SK-N-SH (cell line): Measurements from ENCODE around the gene GALNT5. TPM values are rescaled to one million over a fixed set of nuclear protein-coding genes. Genes with fewer than 3 reads are reported as not detected.

ENCODE experiments used
- CTCF ChIA-PET: fragments of 300-600, 350-600 bp; formaldehyde crosslinking; extraction: SDS; loops from one replicate; lab custom pipeline; 2021; lab: Yijun Ruan, JAX
- POLR2A ChIA-PET: fragments of 350-600 bp; sonication (Branson Sonifier 250); formaldehyde crosslinking; extraction: SDS; loops from one replicate; lab custom pipeline; 2020; ENCODE audit warnings: antibody characterized with exemption, inconsistent platforms; lab: Yijun Ruan, JAX
- DNase-seq: peaks from one replicate; pipeline ENCODE4 v3.0.0; 2012
- H2AFZ ChIP-seq: fragments of 200-600 bp; sonication (generic); 2 replicates; pipeline ENCODE4 v1.8.1; 2016; ENCODE audit warnings: antibody characterized with exemption, mild to moderate bottlenecking, low read depth
- H3F3A ChIP-seq: fragments of 200-600 bp; sonication (generic); replicated peaks from 2 replicates; pipeline ENCODE3; 2016; ENCODE audit warnings: antibody characterized with exemption, mild to moderate bottlenecking; ENCODE audit not compliant: insufficient read depth
- H3K27ac ChIP-seq, 2 experiments: fragments of 200-500 bp in 1 of 2; fragments of 200-600 bp in 1 of 2; sonication (Bioruptor generic) in 1 of 2; sonication (generic), shearing (Covaris generic) in 1 of 2; 2 replicates each; pipeline versions ENCODE4 v1.5.1 to v1.6.1; 2014 to 2016; ENCODE audit warnings: low read depth in 2 of 2, inconsistent platforms in 1 of 2, low read length in 1 of 2, mild to moderate bottlenecking in 1 of 2, mixed read lengths in 1 of 2
- H3K27me3 ChIP-seq: fragments of 200-600 bp; sonication (generic), shearing (Covaris generic); 2 replicates; pipeline ENCODE4 v1.6.1; 2016; ENCODE audit warnings: mixed run types; ENCODE audit not compliant: insufficient read depth
- H3K36me3 ChIP-seq, 2 experiments: fragments of 200-500 bp in 1 of 2; fragments of 200-600 bp in 1 of 2; sonication (Bioruptor generic) in 1 of 2; sonication (generic) in 1 of 2; replicated peaks in 1 of 2; 2 replicates each; pipeline versions ENCODE3 to v1.5.1; 2014 to 2016; ENCODE audit warnings: low read length in 1 of 2, mild to moderate bottlenecking in 1 of 2; ENCODE audit not compliant: insufficient read depth in 2 of 2, control insufficient read depth in 1 of 2
- H3K4me1 ChIP-seq, 2 experiments: fragments of 200-500 bp in 1 of 2; fragments of 200-600 bp in 1 of 2; sonication (Bioruptor generic) in 1 of 2; sonication (generic), shearing (Covaris generic) in 1 of 2; 2 replicates each; pipeline versions ENCODE4 v1.5.1 to v1.6.1; 2014 to 2016; ENCODE audit warnings: low read depth in 1 of 2, low read length in 1 of 2, mixed run types in 1 of 2; ENCODE audit not compliant: insufficient read depth in 2 of 2, control insufficient read depth in 1 of 2
- H3K4me2 ChIP-seq: fragments of 200-600 bp; sonication (generic), shearing (Covaris generic); 2 replicates; pipeline ENCODE4 v1.6.1; 2017; ENCODE audit warnings: mixed run types
- H3K4me3 ChIP-seq, 2 experiments: fragments of 200-500 bp in 1 of 2; fragments of 200-600 bp in 1 of 2; sonication (Bioruptor generic) in 1 of 2; sonication (generic), shearing (Covaris generic) in 1 of 2; 2 replicates each; pipeline versions ENCODE4 v1.5.1 to v1.8.1; 2014 to 2016; ENCODE audit warnings: low read depth in 2 of 2, inconsistent platforms in 1 of 2, low read length in 1 of 2, mild to moderate bottlenecking in 1 of 2, mixed read lengths in 1 of 2, moderate library complexity in 1 of 2
- H3K79me2 ChIP-seq: fragments of 200-600 bp; sonication (generic); 2 replicates; pipeline ENCODE4 v1.8.1; 2017; ENCODE audit warnings: mild to moderate bottlenecking; ENCODE audit not compliant: insufficient read depth
- H3K9ac ChIP-seq: fragments of 200-600 bp; sonication (generic); 2 replicates; pipeline ENCODE4 v1.6.1; 2017; ENCODE audit warnings: mixed run types
- H3K9me2 ChIP-seq: fragments of 200-600 bp; sonication (generic); 2 replicates; pipeline ENCODE4 v1.6.1; 2017; ENCODE audit warnings: mixed run types
- H3K9me3 ChIP-seq: fragments of 200-600 bp; sonication (generic); 2 replicates; pipeline ENCODE4 v1.6.1; 2017; ENCODE audit warnings: mixed run types, mild to moderate bottlenecking, moderate library complexity
- H4K20me1 ChIP-seq: fragments of 200-600 bp; sonication (generic); 2 replicates; pipeline ENCODE4 v1.6.1; 2017; ENCODE audit warnings: mild to moderate bottlenecking, mixed run types; ENCODE audit not compliant: insufficient read depth
- ELF1 ChIP-seq: IDR thresholded peaks from 2 replicates; pipeline ENCODE4 v1.4.0; 2012
- EP300 ChIP-seq, 2 experiments: IDR thresholded peaks; 2 replicates each; pipeline versions ENCODE4 v1.4.0 to v1.6.1; 2012; ENCODE audit warnings: borderline replicate concordance in 1 of 2, low read depth in 1 of 2, low read length in 1 of 2
- EZH2phosphoT487 ChIP-seq: fragments of 200-600 bp; sonication (generic); IDR thresholded peaks from 2 replicates; pipeline ENCODE4 v1.6.1; 2017; ENCODE audit warnings: low read depth, mixed run types, mild to moderate bottlenecking, antibody characterized with exemption, moderate library complexity, borderline replicate concordance
- FOSL2 ChIP-seq: IDR thresholded peaks from 2 replicates; pipeline ENCODE4 v1.4.0; 2012; ENCODE audit warnings: low read depth, mild to moderate bottlenecking, moderate library complexity, borderline replicate concordance
- FOXM1 ChIP-seq: IDR thresholded peaks from 2 replicates; pipeline ENCODE4 v1.4.0; 2012; ENCODE audit warnings: low read depth, mild to moderate bottlenecking
- GABPA ChIP-seq: IDR thresholded peaks from 2 replicates; pipeline ENCODE4 v1.4.0; 2012; ENCODE audit warnings: low read depth, mild to moderate bottlenecking
- GATA2 ChIP-seq: sonication (generic); formaldehyde crosslinking; IDR thresholded peaks from 2 replicates; pipeline ENCODE4 v1.5.0; 2020; ENCODE audit warnings: mild to moderate bottlenecking, missing genetic modification reagents
- RAD21 ChIP-seq: IDR thresholded peaks from 2 replicates; pipeline ENCODE4 v1.6.1; 2012; ENCODE audit warnings: mild to moderate bottlenecking, low read length
- RCOR1 ChIP-seq: fragments of 150-350 bp; IDR thresholded peaks from 2 replicates; pipeline ENCODE4 v1.6.1; 2017; ENCODE audit warnings: antibody characterized with exemption, low read length
- RFX5 ChIP-seq: IDR thresholded peaks from 2 replicates; pipeline ENCODE4 v1.6.1; 2012; ENCODE audit warnings: mild to moderate bottlenecking, improper control_type of control experiment, low read length
- RXRA ChIP-seq: IDR thresholded peaks from 2 replicates; pipeline ENCODE4 v1.4.0; 2012; ENCODE audit warnings: low read depth, mild to moderate bottlenecking, borderline replicate concordance
- SMC3 ChIP-seq: IDR thresholded peaks from 2 replicates; pipeline ENCODE4 v1.6.1; 2012; ENCODE audit warnings: low read depth, low read length, improper control_type of control experiment
- TAF1 ChIP-seq: IDR thresholded peaks from 2 replicates; pipeline ENCODE4 v1.6.1; 2012; ENCODE audit warnings: low read depth, mild to moderate bottlenecking, low read length, moderate library complexity, borderline replicate concordance
- TEAD4 ChIP-seq: IDR thresholded peaks from 2 replicates; pipeline ENCODE4 v1.4.0; 2012; ENCODE audit warnings: mild to moderate bottlenecking, borderline replicate concordance; ENCODE audit not compliant: insufficient read depth
- YY1 ChIP-seq: IDR thresholded peaks from 2 replicates; pipeline ENCODE4 v1.4.0; 2012; ENCODE audit warnings: low read depth, mild to moderate bottlenecking
- WGBS: methylation state at CpG from one replicate; pipeline ENCODE4 v1.1.6; 2017; ENCODE audit warnings: low lambda C conversion rate; 5-methylcytosine and 5-hydroxymethylcytosine counted together
- polyA plus RNA-seq, 3 experiments: library from polyadenylated mRNA; depleted of rRNA; stranded (reverse); fragments of >200 nt; gene quantifications; 2 replicates each; pipeline ENCODE4 v1.2.3, GENCODE V29; 2012
- TF ChIP-seq, protein P1 (sequence below): IDR thresholded peaks from 2 replicates; pipeline ENCODE4 v1.4.0; 2012; ENCODE audit warnings: low read depth
- TF ChIP-seq, protein P2 (sequence below): fragments of 200-600 bp; sonication (generic); IDR thresholded peaks from 2 replicates; pipeline ENCODE4 v1.6.1; 2017; ENCODE audit warnings: antibody characterized with exemption, mild to moderate bottlenecking, moderate library complexity
- TF ChIP-seq, protein P3 (sequence below): IDR thresholded peaks from 2 replicates; pipeline ENCODE4 v1.4.0; 2012; ENCODE audit warnings: low read depth, borderline replicate concordance
- TF ChIP-seq, protein P4 (sequence below): fragments of 150-350 bp; IDR thresholded peaks from 2 replicates; pipeline ENCODE4 v1.6.1; 2017; ENCODE audit warnings: antibody characterized with exemption, low read length, low read depth, borderline replicate concordance
- TF ChIP-seq, protein P5 (sequence below): IDR thresholded peaks from 2 replicates; pipeline ENCODE4 v1.6.1; 2012; ENCODE audit warnings: mild to moderate bottlenecking, low read depth, low read length, moderate library complexity

GALNT5 gene
- polyA plus RNA-seq, 1 of the 3 experiments (the other 2 are of a cell fraction): 10.4 TPM

GRCh38 chr2:157259386-157259785 is 1.9 kb downstream of the GALNT5 start:
- Histone ChIP-seq H3K4me3 (peak overlapping the region in 1 of 2 experiments; percentile 65; a peak in 3 of 4 replicates), H4K20me1 (no peaks in the 10 kb centered on the region), H3K9ac (no peak overlapping the region), H3K4me1 (peaks cover 0 to 1% of the 10 kb centered on the region in 2 experiments; a peak in 2 of 4 replicates), H3F3A (peaks cover 14% of the 10 kb centered on the region), H3K27ac (no peak overlapping the region), H3K27me3 (no peaks in the 10 kb centered on the region), H3K79me2 (no peaks in the 10 kb centered on the region), H3K4me2 (peak overlapping the region; percentile 82), H3K36me3 (no peaks in the 10 kb centered on the region), H2AFZ (no peak overlapping the region), H3K9me2 (no peaks in the 10 kb centered on the region), H3K9me3 (no peaks in the 10 kb centered on the region)
- no peak for TF ChIP-seq SMC3
- TF ChIP-seq, protein P1, sequence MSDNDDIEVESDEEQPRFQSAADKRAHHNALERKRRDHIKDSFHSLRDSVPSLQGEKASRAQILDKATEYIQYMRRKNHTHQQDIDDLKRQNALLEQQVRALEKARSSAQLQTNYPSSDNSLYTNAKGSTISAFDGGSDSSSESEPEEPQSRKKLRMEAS: no peak
- no peak for TF ChIP-seq EZH2phosphoT487
- TF ChIP-seq RCOR1: no peak
- TF ChIP-seq, protein P2, sequence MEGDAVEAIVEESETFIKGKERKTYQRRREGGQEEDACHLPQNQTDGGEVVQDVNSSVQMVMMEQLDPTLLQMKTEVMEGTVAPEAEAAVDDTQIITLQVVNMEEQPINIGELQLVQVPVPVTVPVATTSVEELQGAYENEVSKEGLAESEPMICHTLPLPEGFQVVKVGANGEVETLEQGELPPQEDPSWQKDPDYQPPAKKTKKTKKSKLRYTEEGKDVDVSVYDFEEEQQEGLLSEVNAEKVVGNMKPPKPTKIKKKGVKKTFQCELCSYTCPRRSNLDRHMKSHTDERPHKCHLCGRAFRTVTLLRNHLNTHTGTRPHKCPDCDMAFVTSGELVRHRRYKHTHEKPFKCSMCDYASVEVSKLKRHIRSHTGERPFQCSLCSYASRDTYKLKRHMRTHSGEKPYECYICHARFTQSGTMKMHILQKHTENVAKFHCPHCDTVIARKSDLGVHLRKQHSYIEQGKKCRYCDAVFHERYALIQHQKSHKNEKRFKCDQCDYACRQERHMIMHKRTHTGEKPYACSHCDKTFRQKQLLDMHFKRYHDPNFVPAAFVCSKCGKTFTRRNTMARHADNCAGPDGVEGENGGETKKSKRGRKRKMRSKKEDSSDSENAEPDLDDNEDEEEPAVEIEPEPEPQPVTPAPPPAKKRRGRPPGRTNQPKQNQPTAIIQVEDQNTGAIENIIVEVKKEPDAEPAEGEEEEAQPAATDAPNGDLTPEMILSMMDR: no peak
- no peak for TF ChIP-seq FOXM1
- no peak for TF ChIP-seq RAD21
- POLR2A ChIA-PET: no interaction called here
- CTCF ChIA-PET: interaction anchor here (0.9 kb wide), 1 partner anchor 43 kb away, joined by 3 read pairs; no protein-coding TSS in a partner anchor
- no peak for DNase-seq
- WGBS: 54% methylated on average over 2 of the region's 2 CpGs

GRCh38 chr2:157259960-157260359 is 2.5 kb downstream of the GALNT5 start:
- H3F3A ChIP-seq: peaks cover 14% of the 10 kb centered on the region
- no peak for DNase-seq
- ChIA-PET POLR2A (no interaction called here), CTCF (interaction anchor here (0.9 kb wide), 1 partner anchor 43 kb away, joined by 3 read pairs; no protein-coding TSS in a partner anchor)
- no peak overlapping the region for H3K9ac ChIP-seq
- H3K27me3 ChIP-seq: no peaks in the 10 kb centered on the region
- no peaks in the 10 kb centered on the region for H4K20me1 ChIP-seq
- H3K9me3 ChIP-seq: no peaks in the 10 kb centered on the region
- 89% methylated on average over 2 of the region's 2 CpGs for WGBS
- no peaks in the 10 kb centered on the region for H3K79me2 ChIP-seq
- H3K27ac ChIP-seq: peak overlapping the region in 1 of 2 experiments; percentile 67; a peak in 2 of 4 replicates
- H2AFZ ChIP-seq: no peak overlapping the region
- H3K4me3 ChIP-seq: peak overlapping the region in 1 of 2 experiments; percentile 65; a peak in 1 of 4 replicates
- no peaks in the 10 kb centered on the region for H3K36me3 ChIP-seq
- H3K9me2 ChIP-seq: no peaks in the 10 kb centered on the region
- H3K4me2 ChIP-seq: peak overlapping the region; percentile 82
- peaks cover 0 to 3% of the 10 kb centered on the region in 2 experiments; a peak in 2 of 4 replicates for H3K4me1 ChIP-seq
- TF ChIP-seq FOSL2 (no peak), GATA2 (no peak), TAF1 (no peak), EP300 (IDR thresholded peaks at IDR 0.05; ENCODE audit: borderline replicate concordance in 1 of 2, low read depth in 1 of 2, low read length in 1 of 2) (no peak), GABPA (no peak), RXRA (no peak), ELF1 (no peak), RCOR1 (no peak), TEAD4 (no peak), SMC3 (no peak), RFX5 (no peak), RAD21 (no peak), YY1 (no peak)
- TF ChIP-seq, protein P3, sequence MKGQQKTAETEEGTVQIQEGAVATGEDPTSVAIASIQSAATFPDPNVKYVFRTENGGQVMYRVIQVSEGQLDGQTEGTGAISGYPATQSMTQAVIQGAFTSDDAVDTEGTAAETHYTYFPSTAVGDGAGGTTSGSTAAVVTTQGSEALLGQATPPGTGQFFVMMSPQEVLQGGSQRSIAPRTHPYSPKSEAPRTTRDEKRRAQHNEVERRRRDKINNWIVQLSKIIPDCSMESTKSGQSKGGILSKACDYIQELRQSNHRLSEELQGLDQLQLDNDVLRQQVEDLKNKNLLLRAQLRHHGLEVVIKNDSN: no peak
- TF ChIP-seq, protein P4, sequence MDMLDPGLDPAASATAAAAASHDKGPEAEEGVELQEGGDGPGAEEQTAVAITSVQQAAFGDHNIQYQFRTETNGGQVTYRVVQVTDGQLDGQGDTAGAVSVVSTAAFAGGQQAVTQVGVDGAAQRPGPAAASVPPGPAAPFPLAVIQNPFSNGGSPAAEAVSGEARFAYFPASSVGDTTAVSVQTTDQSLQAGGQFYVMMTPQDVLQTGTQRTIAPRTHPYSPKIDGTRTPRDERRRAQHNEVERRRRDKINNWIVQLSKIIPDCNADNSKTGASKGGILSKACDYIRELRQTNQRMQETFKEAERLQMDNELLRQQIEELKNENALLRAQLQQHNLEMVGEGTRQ: no peak
- TF ChIP-seq, protein P5, sequence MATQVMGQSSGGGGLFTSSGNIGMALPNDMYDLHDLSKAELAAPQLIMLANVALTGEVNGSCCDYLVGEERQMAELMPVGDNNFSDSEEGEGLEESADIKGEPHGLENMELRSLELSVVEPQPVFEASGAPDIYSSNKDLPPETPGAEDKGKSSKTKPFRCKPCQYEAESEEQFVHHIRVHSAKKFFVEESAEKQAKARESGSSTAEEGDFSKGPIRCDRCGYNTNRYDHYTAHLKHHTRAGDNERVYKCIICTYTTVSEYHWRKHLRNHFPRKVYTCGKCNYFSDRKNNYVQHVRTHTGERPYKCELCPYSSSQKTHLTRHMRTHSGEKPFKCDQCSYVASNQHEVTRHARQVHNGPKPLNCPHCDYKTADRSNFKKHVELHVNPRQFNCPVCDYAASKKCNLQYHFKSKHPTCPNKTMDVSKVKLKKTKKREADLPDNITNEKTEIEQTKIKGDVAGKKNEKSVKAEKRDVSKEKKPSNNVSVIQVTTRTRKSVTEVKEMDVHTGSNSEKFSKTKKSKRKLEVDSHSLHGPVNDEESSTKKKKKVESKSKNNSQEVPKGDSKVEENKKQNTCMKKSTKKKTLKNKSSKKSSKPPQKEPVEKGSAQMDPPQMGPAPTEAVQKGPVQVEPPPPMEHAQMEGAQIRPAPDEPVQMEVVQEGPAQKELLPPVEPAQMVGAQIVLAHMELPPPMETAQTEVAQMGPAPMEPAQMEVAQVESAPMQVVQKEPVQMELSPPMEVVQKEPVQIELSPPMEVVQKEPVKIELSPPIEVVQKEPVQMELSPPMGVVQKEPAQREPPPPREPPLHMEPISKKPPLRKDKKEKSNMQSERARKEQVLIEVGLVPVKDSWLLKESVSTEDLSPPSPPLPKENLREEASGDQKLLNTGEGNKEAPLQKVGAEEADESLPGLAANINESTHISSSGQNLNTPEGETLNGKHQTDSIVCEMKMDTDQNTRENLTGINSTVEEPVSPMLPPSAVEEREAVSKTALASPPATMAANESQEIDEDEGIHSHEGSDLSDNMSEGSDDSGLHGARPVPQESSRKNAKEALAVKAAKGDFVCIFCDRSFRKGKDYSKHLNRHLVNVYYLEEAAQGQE: no peak
